ENCODE measurements around the gene GRIK3.

Gene GRIK3

GRCh38 chr1:36802018-36802417 lies 232.3 kb downstream of the GRIK3 start:
- TF ChIP-seq CTCF (conservative IDR thresholded peaks at IDR 0.05; ENCODE audit: low read depth, low read length): no peak
- no peak overlapping the region for H3K4me3 ChIP-seq (ENCODE audit: low read depth, low read length)
- DNase-seq (ENCODE audit: low read depth): no peak

- TF ChIP-seq CTCF (conservative IDR thresholded peaks at IDR 0.05; ENCODE audit: low read depth, low read length): no peak
- DNase-seq (ENCODE audit: low read depth): no peak
- H3K4me3 ChIP-seq (ENCODE audit: low read depth, low read length): no peak overlapping the region
These were observed 236.6 kb downstream of the GRIK3 start for GRCh38 chr1:36797761-36798160.

- no peak for TF ChIP-seq CTCF (conservative IDR thresholded peaks at IDR 0.05; ENCODE audit: low read depth, low read length)
- DNase-seq (ENCODE audit: low read depth): no peak
- no peak overlapping the region for H3K4me3 ChIP-seq (ENCODE audit: low read depth, low read length)
These were observed 237.6 kb downstream of the GRIK3 start for GRCh38 chr1:36796733-36797132.

- no peak for DNase-seq (ENCODE audit: low read depth)
- no peak overlapping the region for H3K4me3 ChIP-seq (ENCODE audit: low read depth, low read length)
- TF ChIP-seq CTCF (conservative IDR thresholded peaks at IDR 0.05; ENCODE audit: low read depth, low read length): no peak
These were observed 238.2 kb downstream of the GRIK3 start for GRCh38 chr1:36796106-36796590.

GRCh38 chr1:36794460-36794859 lies 239.9 kb downstream of the GRIK3 start:
- H3K4me3 ChIP-seq (ENCODE audit: low read depth, low read length): no peak overlapping the region
- no peak for DNase-seq (ENCODE audit: low read depth)
- no peak for TF ChIP-seq CTCF (conservative IDR thresholded peaks at IDR 0.05; ENCODE audit: low read depth, low read length)

GRCh38 chr1:36793452-36793851 lies 240.9 kb downstream of the GRIK3 start:
- no peak for DNase-seq (ENCODE audit: low read depth)
- no peak for TF ChIP-seq CTCF (conservative IDR thresholded peaks at IDR 0.05; ENCODE audit: low read depth, low read length)
- H3K4me3 ChIP-seq (ENCODE audit: low read depth, low read length): no peak overlapping the region

GRCh38 chr1:36792292-36792691 lies 242.0 kb downstream of the GRIK3 start:
- no peak for DNase-seq (ENCODE audit: low read depth)
- TF ChIP-seq CTCF (conservative IDR thresholded peaks at IDR 0.05; ENCODE audit: low read depth, low read length): no peak
- no peak overlapping the region for H3K4me3 ChIP-seq (ENCODE audit: low read depth, low read length)

Measured in choroid plexus epithelial cell (primary cell).